Activated CD4-positive, alpha-beta T cell treated with anti-CD3 and anti-CD28 coated beads, Interleukin-2, Interleukin-4, amounts not matched to agents 100 ng/mL and 50 ng/mL, durations not matched to agents 16 hours and 8 hours (primary cell): ENCODE measurements around the gene YIPF7.

Source experiments
- DNase-seq: peaks from one replicate; pipeline ENCODE4 v3.0.0-alpha.2; 2020; ENCODE audit warnings: low spot score

The YIPF7 gene

DNA sequence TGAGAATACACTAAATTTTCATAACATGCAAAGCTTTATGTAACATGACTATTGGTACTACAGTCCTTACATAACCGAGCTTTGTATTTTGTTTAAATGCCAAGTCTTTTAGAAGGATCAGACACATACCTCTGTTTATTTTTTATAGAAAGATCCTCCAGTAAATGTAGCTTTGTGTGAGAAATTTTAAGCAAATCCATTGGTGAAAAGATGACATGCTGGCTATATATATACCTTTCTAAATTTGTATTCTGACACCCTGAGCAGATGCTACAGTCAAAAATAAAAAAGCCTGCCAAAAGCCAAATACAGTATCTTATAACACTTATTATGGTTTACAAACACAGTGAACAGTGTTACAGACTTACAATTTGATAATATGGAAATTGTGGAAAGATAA lies at the start of gene YIPF7:
TSS of gene YIPF7 (minus strand) at position 201 of the 400 bp plus-strand sequence. CDS start 1,525 bp downstream, outside the sequence.
- no peak for DNase-seq

DNA sequence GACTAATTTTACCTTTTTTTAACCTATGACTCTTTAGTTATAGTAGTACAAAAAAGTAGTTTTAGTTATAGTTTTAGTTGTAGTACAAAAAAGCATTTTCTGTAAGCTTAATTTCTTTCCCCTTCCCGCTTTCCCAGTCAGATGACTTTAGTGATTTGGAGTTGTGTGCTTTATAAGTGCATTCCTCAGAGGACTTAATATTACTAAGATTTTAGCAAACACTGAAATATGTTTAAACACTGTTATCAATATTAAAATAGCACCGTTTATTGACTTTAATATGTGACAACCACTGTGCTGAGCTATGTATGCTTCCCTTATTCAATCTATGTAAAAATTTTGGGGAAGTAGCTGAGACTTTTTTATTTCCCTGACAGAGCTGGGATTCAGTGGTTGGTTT lies 49.6 kb upstream of the YIPF7 start:
- no peak for DNase-seq

DNA sequence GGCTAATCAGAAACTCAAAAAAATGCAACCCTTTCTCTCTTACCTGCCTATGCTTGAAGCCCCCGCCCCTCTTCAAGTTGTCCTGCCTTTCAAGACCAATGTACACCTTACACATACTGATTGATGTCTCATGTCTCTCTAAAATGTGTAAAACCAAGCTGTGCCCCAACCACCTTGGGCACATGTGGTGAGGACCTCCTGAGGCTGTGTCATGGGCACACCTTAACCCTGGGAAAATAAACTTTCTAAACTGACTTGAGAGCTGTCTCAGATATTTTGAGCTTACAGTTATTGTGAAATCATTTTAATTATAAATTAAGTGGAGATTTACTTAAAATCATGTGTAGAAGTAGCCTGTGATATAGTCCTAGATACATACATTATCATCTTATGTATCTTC lies 49.0 kb upstream of the YIPF7 start:
- DNase-seq: no peak

DNA sequence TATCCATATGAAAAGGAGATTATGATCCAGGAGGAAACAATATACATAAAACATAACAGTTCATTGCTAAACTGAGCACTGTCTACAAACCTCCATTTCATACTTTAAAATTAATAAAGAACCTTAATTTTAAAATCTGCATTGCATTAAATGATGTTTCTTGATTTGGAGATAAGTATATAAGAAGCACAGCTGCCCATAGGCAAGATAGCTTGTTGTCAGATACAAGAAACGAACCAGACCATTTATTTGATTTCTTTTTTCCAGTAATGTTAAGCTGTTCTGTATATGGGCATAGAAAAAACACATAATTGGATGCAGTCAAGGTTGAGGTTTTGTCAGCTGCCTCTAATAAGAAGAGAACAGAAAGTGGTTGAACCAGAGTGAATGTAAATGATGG lies 33.2 kb upstream of the YIPF7 start:
- DNase-seq: no peak

DNA sequence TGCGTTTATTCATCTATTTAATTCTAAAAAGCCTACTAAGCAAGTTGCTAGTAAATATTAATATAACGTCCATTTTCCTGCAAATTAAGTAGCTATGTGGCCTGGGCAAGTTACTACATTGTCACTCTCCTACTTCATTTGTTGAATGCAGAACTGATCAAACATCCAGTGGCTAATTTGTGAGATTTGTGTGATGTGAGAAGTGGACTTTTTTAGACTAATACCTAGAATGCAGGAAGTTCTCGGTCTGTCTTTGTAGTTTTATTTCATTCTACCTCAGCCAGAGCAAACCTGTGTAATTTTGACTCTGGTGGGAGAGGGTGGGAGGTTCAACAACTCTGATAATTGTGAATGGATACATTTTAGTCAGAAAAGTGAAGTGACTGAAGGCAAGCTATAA lies 27.6 kb upstream of the YIPF7 start:
- peak; percentile 28 for DNase-seq

DNA sequence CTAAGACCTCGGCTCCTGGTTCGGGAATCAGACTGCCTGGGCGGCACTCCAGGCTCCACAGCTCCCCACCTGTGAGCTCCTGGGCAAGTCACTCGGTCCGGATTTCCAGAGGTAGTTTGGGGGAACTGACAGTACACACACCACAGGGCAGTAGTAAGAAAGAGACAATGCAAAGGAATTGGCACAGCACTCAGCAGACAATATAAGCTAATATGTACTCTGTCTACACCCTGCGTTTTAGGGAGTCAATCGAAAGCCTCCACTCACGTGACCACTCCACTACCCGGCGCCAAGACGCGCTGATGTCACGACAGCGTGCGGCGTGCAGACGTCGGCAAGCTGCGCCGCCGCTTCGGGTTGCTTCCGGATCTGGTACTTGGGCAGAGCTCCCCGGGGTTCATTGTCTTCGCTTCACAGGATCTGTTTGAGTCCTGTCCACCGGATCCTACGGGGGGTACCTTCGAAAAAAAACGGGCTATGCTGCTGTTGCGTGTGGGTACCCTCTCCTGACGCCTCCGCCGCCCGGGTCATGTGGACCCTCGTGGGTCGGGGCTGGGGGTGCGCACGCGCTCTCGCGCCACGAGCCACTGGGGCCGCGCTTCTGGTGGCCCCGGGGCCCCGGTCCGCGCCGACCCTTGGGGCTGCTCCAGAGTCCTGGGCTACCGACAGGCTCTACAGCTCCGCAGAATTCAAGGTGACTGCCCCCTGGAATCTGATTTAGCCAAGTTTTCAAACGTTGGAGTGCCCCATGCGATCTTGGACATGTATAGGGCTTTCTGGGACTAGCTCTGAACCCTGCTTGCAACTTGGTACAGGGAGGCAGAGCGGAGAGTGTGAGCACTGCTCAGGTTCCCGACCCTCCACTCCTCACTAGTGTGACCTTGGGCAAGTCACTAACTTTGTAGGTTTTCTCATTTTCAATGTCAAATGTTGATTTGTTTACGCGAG lies 26.9 kb upstream of the YIPF7 start, which contains the start of gene GUF1:
TSS of gene GUF1 (plus strand) at position 327 of the 948 bp plus-strand sequence. CDS start at position 530, 203 bp downstream.
- DNase-seq: peak; percentile 90

DNA sequence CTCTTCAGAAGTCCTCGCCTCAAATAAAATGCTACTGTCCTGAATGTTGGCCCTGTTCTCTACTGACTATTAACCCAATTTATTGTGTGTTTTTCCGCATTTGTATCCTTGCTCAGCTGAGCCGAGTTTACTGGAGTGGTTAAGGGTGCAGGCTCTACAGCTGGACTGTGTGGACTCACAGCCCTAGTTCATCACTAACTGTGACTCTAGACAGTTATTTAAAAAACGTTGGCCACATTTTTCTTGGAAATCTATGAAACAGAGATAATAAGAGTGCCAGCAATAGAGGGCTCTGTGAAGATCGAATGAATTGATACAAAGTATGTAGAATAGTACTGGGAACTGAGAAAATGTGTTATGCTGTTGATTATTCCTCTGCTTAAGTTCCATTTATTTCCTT lies 23.9 kb upstream of the YIPF7 start:
- DNase-seq: no peak

DNA sequence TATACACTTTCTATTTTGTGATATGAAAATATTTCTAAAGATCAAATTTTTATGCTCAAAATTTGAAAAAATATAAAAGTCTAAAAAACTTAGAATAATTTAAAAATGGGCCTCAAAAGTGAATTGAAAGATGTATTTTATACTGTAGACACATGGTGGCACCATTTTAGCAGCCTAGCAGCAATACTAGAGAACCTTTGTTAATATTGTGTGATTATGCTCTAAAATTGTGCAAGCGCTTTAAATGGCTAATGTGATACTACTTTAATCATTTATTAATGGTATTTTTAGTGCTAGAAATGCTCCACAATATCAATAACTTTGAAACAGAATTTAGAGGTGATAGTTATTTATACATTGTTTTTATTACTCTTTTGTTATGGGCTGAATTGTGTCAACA lies 23.0 kb upstream of the YIPF7 start:
- DNase-seq: no peak

DNA sequence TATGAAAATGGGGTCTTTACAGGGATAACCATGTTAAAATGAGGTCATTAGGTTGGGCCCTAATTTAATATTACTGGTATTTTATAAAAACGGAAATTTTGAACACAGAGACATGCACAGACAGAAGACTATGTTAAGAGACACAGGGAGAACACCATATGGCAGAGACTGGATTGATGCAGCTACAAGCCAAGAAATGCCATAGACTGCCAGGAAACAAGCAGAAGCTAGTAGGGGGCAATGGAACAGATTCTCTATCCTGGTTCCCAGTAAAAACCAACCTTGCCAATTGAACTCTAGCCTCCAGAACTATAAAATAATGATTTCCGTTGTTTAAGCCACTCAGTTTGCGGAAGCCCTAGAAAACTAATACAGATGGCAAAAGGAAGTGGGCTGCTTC lies 20.2 kb upstream of the YIPF7 start:
- DNase-seq: no peak

DNA sequence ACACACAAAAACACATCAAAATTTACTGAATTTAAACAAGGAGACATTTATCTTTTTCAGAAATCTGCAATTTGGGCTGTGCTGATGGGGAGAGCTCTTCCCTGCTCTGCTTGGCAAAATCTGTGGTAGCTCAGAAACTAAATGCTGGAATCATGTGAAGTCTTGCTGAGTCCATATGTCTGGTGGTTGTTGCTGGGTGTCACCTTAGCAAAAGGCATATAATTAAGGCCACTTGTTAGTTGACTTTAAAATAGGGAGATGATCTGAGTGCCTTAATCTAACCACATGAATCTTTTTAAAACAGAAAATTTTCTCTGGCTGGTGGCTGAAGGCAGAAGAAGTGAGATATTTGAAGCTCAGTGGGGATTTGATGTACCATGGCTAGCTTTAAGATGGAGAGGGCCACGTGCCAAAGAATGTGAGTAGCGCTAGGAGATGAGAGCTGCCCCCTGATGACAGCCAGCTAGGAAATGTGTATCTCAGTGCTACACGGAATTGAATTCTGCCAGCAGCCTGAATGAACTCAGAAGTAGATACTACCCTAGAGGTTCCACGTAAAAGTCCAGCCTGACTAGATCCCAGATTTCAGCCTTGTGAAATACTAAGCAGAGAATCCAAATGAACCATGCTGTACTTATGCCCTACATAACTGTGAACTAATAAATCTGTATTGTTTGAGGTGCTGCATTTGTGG lies 19.2 kb upstream of the YIPF7 start:
- no peak for DNase-seq

DNA sequence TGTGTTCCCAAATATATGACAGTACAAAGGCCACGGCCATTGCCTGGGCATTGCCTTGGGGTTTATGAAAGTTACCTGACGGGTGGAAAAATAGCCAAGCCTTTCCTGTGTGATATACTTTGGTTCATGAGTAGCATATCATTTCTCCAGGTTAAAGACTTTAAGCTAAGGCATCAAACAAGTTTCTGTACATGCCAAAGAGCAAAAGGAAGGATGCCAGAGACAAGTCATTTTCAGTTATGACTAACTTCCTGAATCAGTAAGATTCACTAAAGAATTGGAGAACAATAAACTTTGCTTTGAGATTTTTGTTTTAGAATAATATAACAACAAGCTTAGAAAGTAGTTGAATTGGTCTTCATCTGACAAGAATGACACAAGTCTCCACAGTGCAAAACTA lies 17.1 kb upstream of the YIPF7 start:
- DNase-seq: peak; percentile 30

DNA sequence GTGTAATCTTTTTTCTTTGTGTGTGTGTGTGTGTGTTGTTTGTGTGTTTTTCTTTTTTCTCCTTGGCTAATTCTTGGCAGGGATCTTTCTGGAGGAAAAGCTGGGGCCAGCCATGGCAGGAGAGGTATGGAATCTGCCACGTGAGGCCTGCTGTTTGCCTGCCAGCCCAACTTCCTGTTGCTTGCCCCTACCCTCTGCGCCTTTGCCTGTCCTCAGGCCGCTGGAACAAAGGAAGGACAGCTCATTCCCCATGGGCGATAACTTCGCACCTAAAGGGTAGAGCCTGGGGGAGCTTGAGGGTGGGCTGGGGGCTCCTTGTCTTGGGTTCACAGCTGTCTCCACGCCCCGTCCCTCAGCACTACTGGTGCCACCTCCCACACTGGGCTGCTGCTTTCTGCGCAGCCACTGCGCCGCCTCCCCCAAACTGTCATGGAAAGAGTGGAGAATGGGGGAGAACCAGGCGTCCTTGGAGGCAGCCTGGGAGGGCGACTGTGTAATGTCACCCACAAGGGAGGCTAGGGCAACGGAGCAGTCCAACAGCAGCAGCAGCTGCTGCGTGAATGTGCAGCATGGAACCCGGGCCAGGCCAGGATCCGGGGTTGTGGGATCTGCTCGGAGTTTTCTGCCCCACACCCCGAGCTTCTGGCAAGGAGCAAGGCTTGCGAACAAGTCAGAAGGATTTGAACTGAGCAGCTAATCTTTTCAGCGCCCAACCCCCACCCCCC lies 12.3 kb upstream of the YIPF7 start:
- no peak for DNase-seq

DNA sequence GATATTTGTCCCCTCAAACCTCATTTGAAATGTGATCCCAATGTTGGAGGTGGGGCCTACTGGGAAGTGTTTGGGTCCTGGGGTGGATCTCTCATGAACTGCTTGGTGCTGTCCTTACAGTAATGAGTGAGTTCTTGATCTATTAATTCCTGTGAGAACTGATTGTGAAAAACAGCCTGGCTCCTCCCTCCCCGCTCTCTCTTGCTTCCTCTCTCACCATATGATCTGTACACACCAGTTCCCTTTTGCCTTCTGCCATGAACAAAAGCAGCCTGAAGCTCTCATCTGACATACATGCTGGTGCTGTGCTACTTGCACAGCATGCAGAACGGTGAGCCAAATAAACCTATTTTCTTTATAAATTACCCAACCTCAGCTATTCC lies 11.2 kb upstream of the YIPF7 start:
- no peak for DNase-seq

DNA sequence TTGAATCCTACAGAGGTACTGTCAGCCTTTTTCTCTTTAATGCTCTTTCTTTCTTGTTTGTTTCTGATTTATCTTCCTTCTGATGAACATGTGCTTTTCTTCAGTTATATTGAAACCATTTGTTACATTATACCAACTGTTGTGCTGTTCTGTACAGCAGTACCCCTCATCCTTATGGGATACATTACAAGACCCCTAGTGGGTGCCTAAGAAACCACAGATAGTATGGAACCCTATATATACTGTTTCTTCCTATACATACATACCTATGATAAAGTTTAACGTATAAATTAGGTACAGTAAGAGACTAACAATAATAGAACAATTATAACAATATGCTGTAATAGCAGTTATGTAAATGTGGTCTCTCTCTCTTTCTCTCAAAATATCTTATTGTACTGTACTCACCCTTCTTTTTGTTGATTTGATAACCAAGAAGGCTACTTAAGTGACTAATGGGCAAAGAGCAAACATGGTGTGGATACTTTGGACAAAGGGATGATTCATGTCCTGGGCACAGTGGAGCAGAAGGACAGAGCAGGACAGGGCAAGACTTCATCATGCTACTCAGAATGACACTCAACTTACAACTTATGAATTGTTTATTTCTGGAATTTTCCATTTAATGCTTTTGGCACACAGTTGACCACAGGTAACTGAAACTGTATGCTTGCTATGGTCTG lies 10.7 kb upstream of the YIPF7 start:
- no peak for DNase-seq

DNA sequence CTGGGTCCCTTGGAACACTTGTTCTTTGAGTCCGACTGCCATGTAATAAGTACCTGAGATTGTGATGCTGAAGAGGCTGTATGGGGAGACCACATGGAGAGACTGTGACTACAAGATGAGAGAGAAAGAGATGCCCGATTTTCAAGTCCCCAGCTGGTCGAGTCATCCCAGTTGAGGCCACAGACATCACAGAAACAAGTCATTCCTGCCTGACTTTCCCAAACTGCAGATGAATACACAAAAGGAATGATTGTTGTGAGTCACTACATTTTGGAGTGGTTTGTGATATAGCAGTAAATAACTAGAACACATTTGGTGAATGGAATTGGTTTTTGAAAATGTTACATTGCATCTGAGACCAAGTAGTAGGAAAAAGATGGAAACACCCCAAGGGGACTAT lies 9.0 kb upstream of the YIPF7 start:
- no peak for DNase-seq

DNA sequence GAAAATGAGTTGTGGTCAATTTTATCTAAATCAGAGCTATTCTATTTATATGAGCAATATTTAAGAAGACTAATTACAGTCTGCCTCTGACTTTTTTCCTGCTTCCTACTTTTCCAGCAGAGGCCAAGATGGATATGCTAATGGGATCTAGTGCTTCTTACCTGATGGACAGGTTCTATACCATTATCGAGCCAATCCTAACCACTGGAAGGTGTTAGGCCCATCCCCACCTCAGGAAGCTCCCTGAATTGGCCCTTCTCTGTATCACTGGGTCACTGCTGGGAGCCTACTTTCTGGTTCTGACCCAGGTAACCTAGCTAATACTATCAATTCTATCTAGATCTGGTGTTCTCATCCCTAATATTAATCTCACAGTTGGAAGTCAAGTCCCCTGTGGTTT lies 577 bp upstream of the YIPF7 start:
- DNase-seq: no peak

DNA sequence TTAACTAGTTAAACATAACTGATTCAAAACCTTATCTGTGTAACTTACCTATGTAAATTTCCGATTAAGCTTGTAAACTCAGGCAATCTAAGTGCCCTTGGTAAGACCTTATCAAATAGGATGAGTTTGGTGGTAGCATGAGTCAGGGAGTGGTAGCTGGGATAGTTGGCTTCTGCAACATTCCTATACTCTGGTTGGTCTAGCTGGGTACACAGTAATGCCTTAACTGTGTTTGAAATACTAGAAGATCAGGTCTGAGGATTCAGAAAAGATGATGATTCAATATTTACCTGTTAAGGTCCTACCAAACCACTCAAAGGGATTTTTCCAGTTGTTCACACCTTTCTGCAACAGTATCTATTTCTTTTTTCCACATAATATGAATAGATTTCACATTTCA lies 5.3 kb downstream of the YIPF7 start:
- no peak for DNase-seq

DNA sequence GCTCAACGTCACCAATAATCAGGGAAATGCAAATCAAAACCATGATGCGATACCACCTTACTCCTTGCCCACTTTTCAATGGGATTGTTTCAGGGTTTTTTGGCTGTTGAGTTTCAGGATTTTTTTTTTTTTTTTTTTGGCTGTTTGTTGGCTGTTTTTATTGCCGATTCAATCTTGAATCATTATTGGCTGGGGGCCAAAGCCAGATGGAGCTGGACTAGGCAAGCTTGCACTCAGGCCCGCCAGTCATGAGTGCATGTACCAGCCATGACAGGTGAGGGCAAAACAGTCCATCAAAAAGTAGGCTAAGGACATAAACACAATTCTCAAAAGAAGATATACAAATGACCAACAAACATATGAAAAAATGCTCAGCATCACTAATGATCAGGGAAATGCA lies 13.3 kb downstream of the YIPF7 start:
- DNase-seq: no peak

DNA sequence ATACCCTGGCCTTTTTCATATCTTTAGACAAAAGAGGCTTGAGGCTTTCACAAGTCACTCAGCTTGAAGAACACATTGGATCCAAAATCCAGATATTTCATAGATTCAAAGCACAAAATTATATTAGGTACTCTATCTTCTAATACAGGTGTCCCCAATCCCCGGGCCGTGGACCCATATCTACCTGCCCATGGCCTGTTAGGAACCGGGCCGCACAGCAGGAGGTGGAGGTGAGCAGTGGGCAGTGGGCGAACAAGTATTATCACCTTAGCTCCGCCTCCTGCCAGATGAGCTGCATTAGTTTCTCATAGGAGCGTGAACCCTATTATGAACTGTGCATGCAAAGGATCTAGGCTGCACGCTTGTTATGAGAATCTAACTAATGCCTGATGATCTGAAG lies 18.7 kb downstream of the YIPF7 start:
- DNase-seq: no peak

DNA sequence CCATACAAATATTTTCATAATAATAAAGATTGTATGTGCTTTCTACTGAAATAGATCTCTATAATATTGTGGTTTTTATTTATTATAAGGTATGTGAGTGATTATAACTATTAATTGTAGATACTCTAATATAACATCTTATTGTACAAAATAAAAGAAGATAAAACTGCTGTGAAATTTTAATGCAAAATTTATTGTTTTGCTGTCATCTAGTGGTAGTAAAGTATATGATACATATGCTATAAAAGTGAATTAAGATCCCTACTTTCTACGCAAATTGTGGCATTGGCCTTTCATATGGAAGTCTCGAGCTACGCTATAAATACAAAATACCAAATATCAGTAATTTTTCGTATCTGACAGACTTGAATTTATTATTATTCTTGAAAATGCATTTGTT lies 19.3 kb downstream of the YIPF7 start:
- DNase-seq: no peak

DNA sequence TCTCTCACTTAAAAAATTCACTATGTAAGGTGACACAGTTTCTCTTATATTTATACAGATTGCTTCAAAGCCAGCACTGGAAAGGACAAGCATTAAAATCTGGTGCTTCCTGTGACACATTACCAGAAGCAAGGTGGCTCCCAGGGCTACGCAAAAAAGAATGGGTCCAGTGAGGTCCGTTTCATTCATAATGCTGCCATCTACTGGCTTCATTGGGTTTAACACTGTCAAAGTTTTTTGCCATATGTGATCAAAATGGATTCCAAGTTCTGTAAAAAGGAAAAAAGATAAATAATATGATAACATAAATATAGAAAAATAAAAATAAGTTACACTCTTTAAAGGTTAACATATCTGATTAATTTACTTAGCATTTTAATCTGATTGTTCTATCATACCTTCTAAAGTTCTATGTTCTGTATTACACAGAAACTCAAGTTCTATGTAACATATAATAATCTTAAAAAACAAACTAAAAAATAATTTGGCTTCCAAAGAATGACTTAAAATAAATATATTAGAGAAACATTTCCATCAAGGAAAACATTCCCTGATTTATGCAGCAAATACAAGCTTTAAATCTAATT lies 22.1 kb downstream of the YIPF7 start:
- DNase-seq: peak; percentile 68

DNA sequence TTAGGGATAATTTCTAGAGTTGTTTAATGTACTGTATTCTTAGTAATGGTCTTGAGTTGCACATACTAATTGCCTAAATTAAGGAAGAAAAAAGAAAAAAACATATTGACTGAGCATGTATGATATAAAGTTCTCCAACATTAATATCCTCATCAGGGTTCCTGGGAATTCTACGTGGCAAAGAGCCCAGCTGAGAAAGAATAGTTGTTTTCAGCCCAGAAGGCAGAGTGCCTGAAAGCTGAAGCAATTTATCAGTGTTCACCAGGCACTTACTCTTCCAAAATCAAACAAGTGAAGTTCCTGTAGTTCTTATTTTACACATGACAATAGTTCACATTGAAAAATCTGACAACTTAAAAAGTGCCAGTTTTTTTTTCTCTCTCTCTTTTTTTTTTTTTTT lies 27.7 kb downstream of the YIPF7 start:
- no peak for DNase-seq
